Activated CD4-positive, alpha-beta memory T cell treated with anti-CD3 and anti-CD28 coated beads for 36 hours (primary cell): ENCODE results near the gene MBOAT2. TPM values are rescaled to one million over a fixed set of nuclear protein-coding genes. Genes with fewer than 3 reads are reported as not detected.
"Not testable (repeated sequence)": the region's sequence is repeated elsewhere in the genome, so short reads cannot be mapped to it uniquely, and the experiment has no call there.

Experiments used
- CTCF ChIA-PET: fragments of 350-600 bp; sonication (Branson Sonifier 250); formaldehyde crosslinking; loops from one replicate; lab custom pipeline; 2021; ENCODE audit warnings: antibody characterized with exemption, inconsistent platforms; lab: Charles Lee
- POLR2A ChIA-PET: fragments of 350-600 bp; sonication (Branson Sonifier 250); formaldehyde crosslinking; loops from one replicate; lab custom pipeline; 2021; ENCODE audit warnings: antibody characterized with exemption; lab: Charles Lee
- DNase-seq: peaks from one replicate; pipeline ENCODE4 v3.0.0-alpha.2; 2020
- H3K27ac Mint-ChIP-seq: one replicate; pipeline ENCODE4 v1.8.0; 2021; ENCODE audit warnings: mixed read lengths
- H3K27me3 Mint-ChIP-seq: one replicate; pipeline ENCODE4 v1.8.0; 2021; ENCODE audit warnings: mixed read lengths
- H3K36me3 Mint-ChIP-seq: one replicate; pipeline ENCODE4 v1.8.0; 2021; ENCODE audit warnings: mixed read lengths
- H3K4me1 Mint-ChIP-seq: one replicate; pipeline ENCODE4 v1.8.0; 2021; ENCODE audit warnings: low read depth, mixed read lengths
- H3K4me3 Mint-ChIP-seq: one replicate; pipeline ENCODE4 v1.8.0; 2021; ENCODE audit warnings: mild to moderate bottlenecking, mixed read lengths
- H3K9me3 Mint-ChIP-seq: one replicate; pipeline ENCODE4 v1.8.0; 2021; ENCODE audit warnings: mixed read lengths
- intact Hi-C: fragments of 100-400 bp; cut with micrococcal nuclease; formaldehyde crosslinking; loops from one replicate; pipeline ENCODE4 v1.15.1; 2023
- total RNA-seq, 2 experiments: library from RNA; stranded (reverse); gene quantifications; one replicate each; pipeline ENCODE4 v1.2.3, GENCODE V29; 2021

MBOAT2 gene
- total RNA-seq, 2 experiments from 2014 or later: 6.4 to 7.0 TPM

DNA sequence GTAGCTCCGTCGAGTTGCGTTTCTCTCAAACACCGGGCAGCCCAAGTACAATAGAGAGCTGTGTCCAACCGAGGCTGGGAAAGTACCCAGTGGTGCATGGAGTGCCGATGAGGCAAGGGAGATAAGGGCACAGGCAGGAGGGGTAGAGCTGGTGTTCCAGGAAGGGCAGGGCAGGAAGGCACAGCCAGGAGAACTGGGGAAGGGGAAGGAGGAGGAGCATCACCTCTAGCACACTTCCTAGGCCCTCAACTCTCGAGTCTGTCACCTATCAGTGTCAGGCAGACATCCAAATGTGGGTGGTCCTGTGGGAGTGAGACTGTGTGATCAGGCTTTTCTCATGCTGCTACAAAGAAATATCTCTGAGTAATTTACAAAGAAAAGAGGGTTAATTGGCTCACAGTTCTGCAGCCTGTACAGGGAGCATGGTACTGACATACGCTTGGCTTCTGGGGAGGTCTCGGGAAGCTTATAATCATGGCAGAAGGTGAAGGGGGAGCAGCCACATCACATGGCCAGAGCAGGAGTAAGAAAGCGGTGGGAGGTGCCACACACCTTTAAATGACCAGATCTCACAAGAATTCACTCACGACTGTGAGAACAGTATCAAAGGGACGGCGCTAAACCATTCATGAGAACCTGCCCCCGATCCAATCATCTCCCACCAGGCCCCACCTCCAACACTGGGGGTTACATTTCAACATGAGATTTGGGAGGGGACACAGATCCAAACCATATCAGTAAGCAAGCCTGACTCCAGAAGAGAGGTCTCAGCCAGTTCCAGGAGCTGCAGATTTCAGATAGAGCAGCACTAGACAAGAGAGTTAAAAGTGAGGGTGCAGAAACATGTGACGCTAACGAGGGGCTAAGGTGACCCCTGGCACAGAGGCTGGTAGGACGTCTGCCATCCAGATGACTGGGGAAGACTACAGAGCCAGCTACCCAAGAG is 75.7 kb downstream of the MBOAT2 start:
- Mint-ChIP-seq H3K4me1 (no peaks in the 10 kb centered on the region), H3K36me3 (no peaks in the 10 kb centered on the region), H3K9me3 (no peaks in the 10 kb centered on the region), H3K27me3 (no peaks in the 10 kb centered on the region), H3K4me3 (no peak overlapping the region), H3K27ac (no peak overlapping the region)
- no peak for DNase-seq
- POLR2A ChIA-PET: no interaction called here
- intact Hi-C loops: no loop called here
- CTCF ChIA-PET: no interaction called here

DNA sequence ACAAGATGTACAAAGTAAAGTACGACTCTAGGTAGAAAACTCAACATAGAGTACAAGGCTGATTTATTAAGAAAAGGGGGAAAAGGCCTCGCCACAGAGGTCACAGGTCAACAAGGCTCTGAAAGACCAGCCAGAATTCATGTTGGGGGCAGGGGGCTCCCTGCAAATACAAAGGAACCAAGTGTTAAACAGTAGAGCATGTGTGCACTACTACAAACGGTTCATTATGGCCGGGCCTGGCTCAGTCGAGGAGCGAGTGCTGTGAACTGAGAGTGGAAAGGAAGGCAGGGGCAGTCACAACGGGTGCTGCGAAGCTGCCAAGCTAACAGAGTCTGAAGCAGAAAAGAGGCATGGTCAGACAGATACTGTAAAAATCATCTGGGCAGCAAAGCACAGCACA is 77.1 kb downstream of the MBOAT2 start:
- CTCF ChIA-PET: no interaction called here
- DNase-seq: no peak
- Mint-ChIP-seq H3K36me3 (no peaks in the 10 kb centered on the region), H3K27ac (no peak overlapping the region), H3K27me3 (no peaks in the 10 kb centered on the region), H3K4me1 (no peaks in the 10 kb centered on the region), H3K4me3 (no peak overlapping the region), H3K9me3 (no peaks in the 10 kb centered on the region)
- POLR2A ChIA-PET: no interaction called here
- intact Hi-C loops: no loop called here

DNA sequence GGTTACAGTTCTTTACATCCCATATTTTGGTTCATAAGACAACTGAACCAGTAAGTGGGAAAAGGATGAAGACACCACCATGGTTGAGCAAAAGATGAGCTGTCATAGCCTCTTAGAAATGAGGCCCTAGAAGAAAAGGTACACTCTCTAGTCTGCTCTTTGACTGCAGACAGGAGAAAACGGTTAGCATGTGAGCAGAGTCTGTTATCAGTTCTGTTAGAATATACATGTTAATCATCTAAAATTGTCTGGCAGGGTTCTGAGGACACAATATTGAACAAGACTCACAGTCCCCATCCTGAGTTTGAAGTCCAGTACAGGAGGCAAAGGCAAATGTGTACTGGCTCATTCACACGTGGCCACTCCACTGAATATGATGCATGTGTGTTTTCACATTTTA is 78.1 kb downstream of the MBOAT2 start:
- POLR2A ChIA-PET: no interaction called here
- no peaks in the 10 kb centered on the region for H3K4me1 Mint-ChIP-seq
- CTCF ChIA-PET: no interaction called here
- no peak overlapping the region for H3K4me3 Mint-ChIP-seq
- no peaks in the 10 kb centered on the region for H3K9me3 Mint-ChIP-seq
- no peaks in the 10 kb centered on the region for H3K27me3 Mint-ChIP-seq
- DNase-seq: no peak
- no peaks in the 10 kb centered on the region for H3K36me3 Mint-ChIP-seq
- no peak overlapping the region for H3K27ac Mint-ChIP-seq
- intact Hi-C loops: no loop called here

DNA sequence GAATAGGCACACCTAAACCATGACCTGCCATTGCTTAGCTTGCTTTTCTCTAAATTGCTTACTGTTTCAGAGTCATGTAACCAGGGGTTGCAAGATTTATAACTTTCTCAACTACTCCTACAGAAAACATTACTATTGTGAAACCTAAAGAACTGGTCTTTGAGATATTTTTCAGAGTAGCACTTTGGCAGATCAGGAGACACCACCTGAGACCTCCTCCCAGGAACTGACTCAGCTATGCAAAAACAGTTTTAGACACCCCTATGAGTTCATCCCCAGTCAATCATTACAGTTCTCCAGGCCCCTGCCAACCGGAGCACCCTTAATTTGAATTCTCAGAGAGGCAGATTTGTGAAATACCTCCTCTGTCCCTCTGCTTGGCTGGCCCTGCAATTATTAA is 80.3 kb downstream of the MBOAT2 start:
- H3K27ac Mint-ChIP-seq: no peak overlapping the region
- no peaks in the 10 kb centered on the region for H3K36me3 Mint-ChIP-seq
- intact Hi-C loops: no loop called here
- CTCF ChIA-PET: interaction anchor here (0.6 kb wide), 1 partner anchor 186 kb away, joined by 3 read pairs; no protein-coding TSS in a partner anchor
- no peaks in the 10 kb centered on the region for H3K4me1 Mint-ChIP-seq
- no peaks in the 10 kb centered on the region for H3K27me3 Mint-ChIP-seq
- POLR2A ChIA-PET: no interaction called here
- H3K4me3 Mint-ChIP-seq: no peak overlapping the region
- DNase-seq: no peak
- H3K9me3 Mint-ChIP-seq: no peaks in the 10 kb centered on the region

DNA sequence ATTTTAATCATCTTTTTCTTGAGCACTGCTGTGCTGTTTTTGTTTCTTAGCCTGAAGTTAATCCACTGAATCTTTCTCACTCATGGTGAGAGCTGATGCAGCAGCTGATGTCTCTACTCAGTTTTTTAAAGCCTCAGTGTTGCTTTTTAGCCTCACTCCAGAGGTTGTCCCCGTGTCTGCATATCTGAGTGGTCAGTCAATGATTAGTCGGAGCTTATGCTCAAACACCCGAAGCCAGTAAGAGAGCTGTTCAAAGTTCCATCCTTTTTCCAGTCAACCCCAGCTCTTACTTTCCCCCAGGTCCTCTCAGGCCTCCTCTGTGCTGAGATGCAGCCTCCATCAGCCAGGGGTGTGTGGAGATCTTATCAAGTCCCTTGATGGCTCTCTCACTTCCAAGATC is 81.1 kb downstream of the MBOAT2 start:
- Mint-ChIP-seq H3K4me1 (no peaks in the 10 kb centered on the region), H3K27ac (no peak overlapping the region), H3K4me3 (no peak overlapping the region), H3K36me3 (no peaks in the 10 kb centered on the region), H3K9me3 (no peaks in the 10 kb centered on the region), H3K27me3 (no peaks in the 10 kb centered on the region)
- DNase-seq: no peak
- intact Hi-C loops: no loop called here
- ChIA-PET CTCF (no interaction called here), POLR2A (no interaction called here)

DNA sequence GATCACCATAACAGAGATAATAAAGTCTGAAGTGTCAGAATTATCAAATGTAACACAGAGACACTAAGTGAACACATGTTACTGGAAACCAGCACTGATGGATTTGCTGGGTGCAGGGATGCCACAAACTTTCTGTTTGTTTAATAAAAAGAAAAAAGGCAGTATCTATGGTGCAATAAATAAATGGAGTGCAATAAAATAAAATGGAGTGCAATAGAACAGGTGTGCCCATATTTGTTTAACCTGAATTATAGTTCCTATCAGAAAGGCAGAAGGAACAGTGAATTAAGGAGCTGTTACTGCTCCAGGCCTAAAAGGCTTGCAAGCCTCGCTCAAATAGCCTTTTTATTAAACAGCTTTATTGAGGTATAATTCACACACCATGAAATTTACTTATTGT is 85.1 kb downstream of the MBOAT2 start:
- Mint-ChIP-seq H3K4me3 (no peak overlapping the region), H3K27me3 (no peaks in the 10 kb centered on the region), H3K36me3 (no peaks in the 10 kb centered on the region), H3K9me3 (peaks cover 5% of the 10 kb centered on the region), H3K4me1 (no peaks in the 10 kb centered on the region), H3K27ac (no peak overlapping the region)
- ChIA-PET POLR2A (no interaction called here), CTCF (no interaction called here)
- DNase-seq: no peak
- intact Hi-C loops: no loop called here

DNA sequence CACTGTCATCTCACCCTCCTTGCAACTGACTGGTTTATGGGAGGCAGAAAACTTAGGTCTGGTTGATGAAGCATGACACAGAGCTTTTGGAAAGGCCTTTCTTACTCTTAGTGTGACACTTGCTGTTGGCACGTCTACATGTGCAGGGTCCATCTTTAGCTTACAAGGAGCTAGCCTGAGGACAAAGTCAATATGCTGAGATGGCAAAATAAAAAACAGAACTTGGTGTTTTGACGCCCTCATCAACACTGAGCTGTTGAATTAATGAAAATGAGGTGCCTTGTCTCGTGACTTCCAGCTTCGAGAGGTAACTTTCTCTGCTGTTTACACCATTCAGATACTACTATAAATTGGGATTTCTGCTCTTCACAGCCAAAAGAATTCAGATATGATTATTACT is 87.5 kb downstream of the MBOAT2 start:
- Mint-ChIP-seq H3K4me1 (no peaks in the 10 kb centered on the region), H3K27me3 (no peaks in the 10 kb centered on the region), H3K9me3 (peaks cover 6% of the 10 kb centered on the region), H3K27ac (no peak overlapping the region), H3K36me3 (no peaks in the 10 kb centered on the region), H3K4me3 (no peak overlapping the region)
- POLR2A ChIA-PET: no interaction called here
- CTCF ChIA-PET: no interaction called here
- intact Hi-C loops: no loop called here
- no peak for DNase-seq

DNA sequence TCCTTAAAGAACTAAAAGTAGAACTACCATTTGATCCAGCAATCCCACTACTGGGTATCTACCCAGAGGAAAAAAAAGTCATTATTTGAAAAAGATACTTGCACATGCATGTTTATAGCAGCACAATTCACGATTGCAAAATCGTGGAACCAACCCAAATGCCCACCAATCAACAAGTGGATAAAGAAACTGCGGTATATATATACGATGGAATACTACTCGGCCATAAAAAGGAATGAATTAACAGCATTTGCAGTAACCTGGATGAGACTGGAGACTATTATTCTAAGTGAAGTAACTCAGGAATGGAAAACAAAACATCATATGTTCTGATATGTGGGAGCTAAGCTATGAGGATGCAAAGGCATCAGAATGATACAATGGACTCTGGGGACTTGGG is 89.7 kb downstream of the MBOAT2 start:
- H3K4me3 Mint-ChIP-seq, H3K27me3 Mint-ChIP-seq, CTCF ChIA-PET, DNase-seq, POLR2A ChIA-PET, H3K4me1 Mint-ChIP-seq, H3K27ac Mint-ChIP-seq, H3K36me3 Mint-ChIP-seq, intact Hi-C loops: not testable (repeated sequence)
- H3K9me3 Mint-ChIP-seq: peaks cover 15% of the 10 kb centered on the region

DNA sequence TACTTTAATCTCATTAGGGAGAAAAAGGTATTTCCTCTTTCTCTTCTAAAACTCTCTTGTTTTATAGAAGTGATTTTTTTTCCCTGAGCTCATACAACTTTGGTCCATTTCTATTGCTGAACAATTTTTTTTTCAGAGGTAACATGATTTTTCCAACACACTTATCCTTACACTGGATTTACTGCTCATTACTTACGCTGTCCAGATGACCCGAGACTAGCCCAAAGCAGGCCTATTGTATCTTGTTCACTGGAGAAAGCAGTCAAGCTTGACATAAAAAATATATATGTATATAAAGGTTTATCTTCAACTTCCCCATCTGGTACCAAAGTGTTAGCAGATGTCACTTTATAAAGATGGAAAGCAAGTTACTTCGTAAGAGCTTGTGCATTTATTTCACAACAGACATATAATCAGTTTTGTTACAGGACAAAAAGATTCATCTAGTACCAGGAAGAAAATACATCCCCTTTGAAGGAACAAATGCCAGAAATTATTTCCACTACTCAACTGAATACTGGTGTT is 95.7 kb downstream of the MBOAT2 start:
- no peak for DNase-seq
- H3K9me3 Mint-ChIP-seq: peaks cover 16% of the 10 kb centered on the region
- H3K4me1 Mint-ChIP-seq: no peaks in the 10 kb centered on the region
- POLR2A ChIA-PET: no interaction called here
- no peak overlapping the region for H3K4me3 Mint-ChIP-seq
- H3K36me3 Mint-ChIP-seq: peaks cover 1% of the 10 kb centered on the region
- H3K27ac Mint-ChIP-seq: no peak overlapping the region
- no peaks in the 10 kb centered on the region for H3K27me3 Mint-ChIP-seq
- CTCF ChIA-PET: interaction anchor here (0.6 kb wide), 1 partner anchor 1715 kb away, joined by 3 read pairs; no protein-coding TSS in a partner anchor
- intact Hi-C loops: no loop called here

DNA sequence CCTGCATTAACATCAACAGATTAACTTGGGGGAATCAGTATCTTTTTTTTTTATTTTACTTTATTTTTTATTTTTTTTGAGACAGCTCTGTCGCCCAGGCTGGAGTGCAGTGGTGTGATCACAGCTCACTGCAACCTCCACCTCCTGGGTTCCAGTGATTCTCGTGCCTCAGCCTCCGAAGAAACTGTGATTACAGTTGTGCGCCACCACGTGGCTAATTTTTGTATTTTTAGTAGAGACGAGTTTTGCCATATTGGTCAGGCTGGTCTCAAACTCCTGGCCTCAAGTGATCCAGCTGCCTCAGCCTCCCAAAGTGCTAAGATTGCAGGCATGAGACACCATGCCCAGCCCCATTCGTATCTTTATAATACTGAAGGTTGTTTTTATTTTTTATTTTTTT is 99.6 kb downstream of the MBOAT2 start:
- H3K27ac Mint-ChIP-seq, H3K4me3 Mint-ChIP-seq, H3K27me3 Mint-ChIP-seq, intact Hi-C loops, H3K4me1 Mint-ChIP-seq, CTCF ChIA-PET, H3K36me3 Mint-ChIP-seq, DNase-seq, POLR2A ChIA-PET, H3K9me3 Mint-ChIP-seq: not testable (repeated sequence)

DNA sequence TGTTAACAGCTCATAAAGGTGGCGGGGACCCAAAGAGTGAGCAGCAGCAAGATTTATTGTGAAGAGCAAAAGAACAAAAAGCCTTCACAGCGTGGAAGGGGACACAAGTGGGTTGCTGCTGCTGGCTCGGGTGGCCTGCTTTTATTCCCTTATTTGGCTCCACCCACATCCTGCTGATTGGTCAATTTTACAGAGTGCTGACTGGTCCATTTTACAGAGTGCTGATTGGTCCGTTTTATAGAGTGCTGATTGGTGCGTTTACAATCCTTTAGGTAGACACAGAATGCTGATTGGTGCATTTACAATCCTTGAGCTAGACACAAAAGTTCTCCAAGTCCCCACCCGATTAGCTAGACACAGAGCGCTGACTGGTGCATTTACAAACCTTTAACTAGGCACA is 100.7 kb downstream of the MBOAT2 start:
- H3K4me1 Mint-ChIP-seq, H3K36me3 Mint-ChIP-seq, H3K27me3 Mint-ChIP-seq, DNase-seq, POLR2A ChIA-PET, H3K4me3 Mint-ChIP-seq, H3K9me3 Mint-ChIP-seq, H3K27ac Mint-ChIP-seq, CTCF ChIA-PET, intact Hi-C loops: not testable (repeated sequence)

DNA sequence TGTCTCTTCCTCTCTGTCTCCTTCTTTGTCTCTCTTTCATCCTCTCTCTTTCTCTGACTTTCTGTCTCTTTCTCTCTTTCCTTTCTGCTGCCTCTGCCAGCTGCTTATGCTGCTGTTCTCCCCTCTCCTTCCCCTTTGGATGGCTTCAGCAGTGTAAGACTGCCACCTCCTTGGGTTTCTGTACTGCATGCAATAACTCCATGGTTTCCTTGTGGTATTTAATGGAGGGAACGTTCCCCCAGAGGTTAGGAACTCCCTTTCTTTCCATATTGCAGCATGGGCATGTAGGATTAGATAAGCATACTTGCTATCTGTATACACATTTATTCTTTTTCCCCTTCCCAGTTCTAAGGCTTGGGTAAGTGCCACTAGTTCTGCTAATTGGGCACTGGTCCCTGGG is 106.3 kb downstream of the MBOAT2 start:
- POLR2A ChIA-PET, H3K4me3 Mint-ChIP-seq, DNase-seq, H3K27me3 Mint-ChIP-seq, H3K36me3 Mint-ChIP-seq, H3K27ac Mint-ChIP-seq, H3K4me1 Mint-ChIP-seq, intact Hi-C loops, CTCF ChIA-PET: not testable (repeated sequence)
- H3K9me3 Mint-ChIP-seq: peaks cover 10% of the 10 kb centered on the region

DNA sequence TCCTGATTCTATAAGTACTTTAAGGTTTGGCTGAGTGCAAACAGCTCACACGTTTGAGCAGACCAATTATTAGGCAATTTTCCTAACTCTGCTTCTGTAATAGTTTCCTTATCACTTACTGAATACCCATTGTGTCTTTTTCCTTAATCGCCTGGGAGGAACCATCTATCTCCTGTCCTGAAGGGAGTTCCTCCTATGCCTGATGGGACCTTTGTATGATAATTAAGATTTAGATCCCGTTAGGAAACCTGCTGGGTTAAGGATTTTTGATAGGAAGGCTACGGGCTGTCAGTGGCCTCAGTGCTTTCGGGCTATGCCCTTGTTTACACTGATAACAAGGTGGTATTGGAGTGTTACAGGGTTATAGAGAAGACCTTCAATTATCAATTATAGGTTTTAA is 106.8 kb downstream of the MBOAT2 start:
- H3K4me3 Mint-ChIP-seq, H3K4me1 Mint-ChIP-seq, POLR2A ChIA-PET, intact Hi-C loops, H3K27me3 Mint-ChIP-seq, H3K27ac Mint-ChIP-seq, H3K36me3 Mint-ChIP-seq, DNase-seq, CTCF ChIA-PET: not testable (repeated sequence)
- H3K9me3 Mint-ChIP-seq: peaks cover 10% of the 10 kb centered on the region
